Brain microvascular endothelial cell (primary cell): ENCODE results near the gene SUCNR1.
A peak's percentile ranks its signal among the peaks of the same experiment; 100 is the strongest.

Experiments used
- DNase-seq: peaks from one replicate; pipeline ENCODE4 v3.0.0-alpha.2; 2020
- H3K27ac ChIP-seq: fragments of 250-450 bp; sonication (Bioruptor Pico); 2 replicates; pipeline ENCODE4 v1.5.1; 2020; ENCODE audit warnings: mild to moderate bottlenecking, moderate library complexity
- H3K27me3 ChIP-seq: fragments of 250-450 bp; sonication (Bioruptor Pico); replicated peaks from 2 replicates; pipeline ENCODE4 v1.5.1; 2020; ENCODE audit warnings: mild to moderate bottlenecking
- H3K36me3 ChIP-seq: fragments of 250-450 bp; sonication (Bioruptor Pico); replicated peaks from 2 replicates; pipeline ENCODE4 v1.5.1; 2020; ENCODE audit warnings: mild to moderate bottlenecking
- H3K4me3 ChIP-seq: 2 replicates; pipeline ENCODE4 v1.5.1; 2011; ENCODE audit warnings: low read depth, mild to moderate bottlenecking, control low read depth, low read length, moderate library complexity
- in situ Hi-C: cut with HindIII; loops from 2 replicates; pipeline ENCODE4 v1.10.0; 2017; ENCODE audit warnings: low sequenced_read_pairs, low pct_ligation_motif_present
- TF ChIP-seq, protein P1 (sequence below): IDR thresholded peaks from 2 replicates; pipeline ENCODE4 v1.5.1; 2011; ENCODE audit warnings: low read depth, mild to moderate bottlenecking, moderate library complexity, low read length, control low read depth, inconsistent platforms; ENCODE audit errors: missing control alignments

SUCNR1 gene

DNA sequence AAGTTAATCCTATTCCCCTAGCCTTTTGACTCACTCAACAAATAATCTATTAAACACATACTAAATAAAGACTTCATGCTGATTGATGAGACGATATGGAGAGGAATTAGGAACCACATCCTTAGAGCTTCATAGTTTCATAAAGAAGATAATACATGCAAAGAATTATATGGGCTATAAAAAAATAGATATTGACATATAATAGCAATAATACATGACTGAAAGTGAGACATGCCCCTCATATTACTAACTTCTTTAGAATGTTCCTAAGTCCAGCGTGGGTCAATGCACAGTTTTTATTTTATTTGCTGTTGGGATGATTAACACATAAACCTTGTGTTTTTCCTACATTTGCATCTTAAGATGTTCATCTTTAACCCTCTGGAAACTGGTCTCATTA is 32.2 kb downstream of the SUCNR1 start:
- in situ Hi-C loops, result no loop called here
- TF ChIP-seq, protein P1, sequence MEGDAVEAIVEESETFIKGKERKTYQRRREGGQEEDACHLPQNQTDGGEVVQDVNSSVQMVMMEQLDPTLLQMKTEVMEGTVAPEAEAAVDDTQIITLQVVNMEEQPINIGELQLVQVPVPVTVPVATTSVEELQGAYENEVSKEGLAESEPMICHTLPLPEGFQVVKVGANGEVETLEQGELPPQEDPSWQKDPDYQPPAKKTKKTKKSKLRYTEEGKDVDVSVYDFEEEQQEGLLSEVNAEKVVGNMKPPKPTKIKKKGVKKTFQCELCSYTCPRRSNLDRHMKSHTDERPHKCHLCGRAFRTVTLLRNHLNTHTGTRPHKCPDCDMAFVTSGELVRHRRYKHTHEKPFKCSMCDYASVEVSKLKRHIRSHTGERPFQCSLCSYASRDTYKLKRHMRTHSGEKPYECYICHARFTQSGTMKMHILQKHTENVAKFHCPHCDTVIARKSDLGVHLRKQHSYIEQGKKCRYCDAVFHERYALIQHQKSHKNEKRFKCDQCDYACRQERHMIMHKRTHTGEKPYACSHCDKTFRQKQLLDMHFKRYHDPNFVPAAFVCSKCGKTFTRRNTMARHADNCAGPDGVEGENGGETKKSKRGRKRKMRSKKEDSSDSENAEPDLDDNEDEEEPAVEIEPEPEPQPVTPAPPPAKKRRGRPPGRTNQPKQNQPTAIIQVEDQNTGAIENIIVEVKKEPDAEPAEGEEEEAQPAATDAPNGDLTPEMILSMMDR, result no peak

DNA sequence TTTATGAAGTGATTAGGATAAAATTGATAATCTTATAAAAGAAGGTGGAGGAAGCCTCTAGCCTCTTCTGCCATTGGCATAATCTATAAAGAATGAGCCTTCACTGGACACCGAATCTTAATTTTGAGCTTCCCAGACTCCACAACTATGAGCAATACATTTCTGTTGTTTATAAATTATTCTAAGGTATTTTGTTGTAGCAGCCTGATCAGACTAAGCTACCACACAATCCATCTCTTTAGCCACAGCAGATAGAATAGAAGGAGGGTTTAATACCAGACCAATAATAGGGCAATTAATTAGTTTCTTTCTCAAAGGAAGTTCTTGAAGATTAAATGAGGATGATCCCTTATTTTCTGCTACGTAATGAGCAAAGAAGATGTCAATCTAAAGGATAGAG is 33.3 kb downstream of the SUCNR1 start:
- Histone ChIP-seq H3K4me3 (no peak overlapping the region), H3K27ac (no peak overlapping the region), H3K27me3 (no peaks in the 10 kb centered on the region), H3K36me3 (no peaks in the 10 kb centered on the region)
- TF ChIP-seq, protein P1, result no peak
- no peak for DNase-seq
- in situ Hi-C loops, result no loop called here

More for the DNA sequence above, 32.2 kb downstream of the SUCNR1 start:
- no peaks in the 10 kb centered on the region for H3K36me3 ChIP-seq
- no peak for DNase-seq
- H3K4me3 ChIP-seq, result no peak overlapping the region
- H3K27ac ChIP-seq, result no peak overlapping the region
- no peaks in the 10 kb centered on the region for H3K27me3 ChIP-seq

DNA sequence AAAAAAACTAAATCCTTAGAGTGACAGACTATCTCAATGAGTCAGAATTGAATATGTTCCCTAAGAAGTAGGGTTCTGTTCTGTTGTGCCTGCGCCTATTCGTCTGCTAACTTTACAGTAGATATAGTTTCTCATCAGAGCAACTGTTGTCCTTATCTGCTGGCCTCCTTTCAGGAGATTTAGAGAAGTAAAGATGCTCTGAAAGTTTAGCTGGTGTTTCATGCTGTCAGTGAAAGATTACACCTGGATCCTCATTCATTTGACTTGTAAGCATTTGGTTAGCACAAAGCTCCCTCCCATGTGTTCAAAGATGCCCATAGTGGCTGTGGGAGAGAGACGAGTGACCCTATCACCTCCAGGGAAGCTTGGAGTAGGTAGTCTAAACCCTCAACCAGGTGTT is 35.0 kb downstream of the SUCNR1 start:
- Histone ChIP-seq H3K27me3 (no peaks in the 10 kb centered on the region), H3K4me3 (no peak overlapping the region), H3K36me3 (no peaks in the 10 kb centered on the region), H3K27ac (no peak overlapping the region)
- TF ChIP-seq, protein P1, result no peak
- in situ Hi-C loops, result no loop called here
- DNase-seq, result no peak

DNA sequence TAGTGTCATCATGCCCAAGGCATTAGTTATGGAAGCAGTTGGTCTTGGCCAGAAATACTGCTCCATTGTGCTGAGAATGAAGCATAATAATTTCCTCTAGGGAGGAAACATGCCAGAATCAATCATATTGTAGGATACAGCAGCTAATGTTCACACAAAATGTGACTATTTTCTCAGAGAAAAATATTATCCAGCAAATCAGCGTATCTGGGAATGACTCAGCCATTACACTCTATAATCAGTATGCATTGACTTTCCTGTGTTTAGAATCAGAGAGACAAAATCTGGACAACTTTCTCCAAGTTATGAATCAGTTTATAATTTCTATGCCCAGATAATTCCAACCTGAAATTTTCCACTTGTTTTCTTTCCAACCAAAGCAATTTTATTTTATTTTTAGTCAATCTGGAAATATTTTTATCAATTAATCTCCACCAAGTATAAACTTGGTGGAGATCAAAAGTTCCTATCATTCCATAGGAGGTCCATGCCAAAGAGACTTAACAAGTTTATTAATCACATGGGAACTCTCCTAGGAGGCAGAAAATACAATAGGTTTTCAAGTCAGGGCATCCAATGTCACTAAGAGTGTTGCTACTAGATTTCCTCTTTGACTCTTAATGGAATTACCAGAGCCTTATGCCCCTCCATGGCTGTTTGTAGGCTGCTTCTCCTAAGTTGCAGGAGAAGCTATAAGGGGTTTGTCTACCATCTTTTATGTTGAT is 36.4 kb downstream of the SUCNR1 start:
- in situ Hi-C loops, result no loop called here
- TF ChIP-seq, protein P1, result no peak
- Histone ChIP-seq H3K4me3 (no peak overlapping the region), H3K27me3 (no peaks in the 10 kb centered on the region), H3K36me3 (no peaks in the 10 kb centered on the region), H3K27ac (peak overlapping the region; percentile 71)
- DNase-seq, result no peak

DNA sequence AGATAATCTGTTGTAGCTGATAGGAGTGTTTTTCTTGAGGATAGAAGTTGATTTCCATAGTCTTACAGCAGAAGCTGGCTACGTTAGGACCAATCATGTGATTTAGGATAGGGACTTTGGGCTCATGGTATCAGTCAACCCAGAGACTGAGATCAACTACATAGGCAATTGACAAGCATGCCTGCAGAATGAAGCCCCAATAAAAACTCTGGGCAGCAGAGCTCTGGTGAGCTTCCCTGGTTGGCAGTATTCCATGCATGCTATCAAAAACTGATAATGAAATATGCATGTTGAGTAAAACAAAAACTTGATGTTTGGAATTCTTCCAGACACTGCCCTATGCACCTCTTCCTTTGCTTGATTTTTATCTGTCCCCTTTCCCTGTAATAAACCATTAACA is 38.0 kb downstream of the SUCNR1 start:
- Histone ChIP-seq H3K27ac (peak overlapping the region; percentile 84), H3K4me3 (no peak overlapping the region), H3K36me3 (no peaks in the 10 kb centered on the region), H3K27me3 (no peaks in the 10 kb centered on the region)
- DNase-seq, result peak; percentile 65
- in situ Hi-C loops, result no loop called here
- TF ChIP-seq, protein P1, result no peak

DNA sequence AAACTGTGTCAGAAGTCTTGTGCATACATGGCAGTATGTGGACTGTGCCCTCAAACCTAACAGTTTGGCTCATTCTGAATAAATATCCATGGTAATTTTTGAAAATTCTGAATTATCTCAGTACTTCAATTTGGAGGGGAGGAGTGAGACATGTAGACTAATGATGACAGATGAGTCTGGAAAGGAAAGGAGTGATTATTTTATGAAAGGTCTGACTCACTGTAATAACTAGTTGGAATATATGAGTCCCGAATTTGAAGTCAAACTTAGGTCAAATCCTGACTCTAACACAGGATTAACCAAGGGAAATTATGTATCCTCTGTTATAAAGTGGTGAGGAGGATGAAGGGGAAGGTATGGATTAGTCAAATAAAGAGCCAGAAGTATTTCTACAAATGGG is 38.6 kb downstream of the SUCNR1 start:
- in situ Hi-C loops, result no loop called here
- Histone ChIP-seq H3K27me3 (no peaks in the 10 kb centered on the region), H3K36me3 (no peaks in the 10 kb centered on the region), H3K4me3 (no peak overlapping the region), H3K27ac (peak overlapping the region; percentile 84)
- TF ChIP-seq, protein P1, result no peak
- peak; percentile 19 for DNase-seq
